ENCODE data around the gene ADAMTSL3.

GRCh38 chr15:83656943-83657528, 3.1 kb downstream of the ADAMTSL3 start:
- TF ChIP-seq ATF3 (CRISPR knock-in tag; conservative IDR thresholded peaks at IDR 0.05) (no peak), ZNF512 (CRISPR knock-in tag; IDR thresholded peaks at IDR 0.05; ENCODE audit: borderline replicate concordance) (no peak), CTCF (IDR thresholded peaks at IDR 0.05) (no peak; the same call in 1 of the 2 replicates), IRF1 (CRISPR knock-in tag; IDR thresholded peaks at IDR 0.05) (no peak), NR1H2 (CRISPR knock-in tag; IDR thresholded peaks at IDR 0.05) (no peak), ELF4 (CRISPR knock-in tag; IDR thresholded peaks at IDR 0.05; ENCODE audit: low read depth) (no peak), HMGXB4 (CRISPR knock-in tag; IDR thresholded peaks at IDR 0.05) (no peak), FOXP4 (CRISPR knock-in tag; IDR thresholded peaks at IDR 0.05) (no peak), FOXK1 (CRISPR knock-in tag; IDR thresholded peaks at IDR 0.05) (no peak), SMAD4 (CRISPR knock-in tag; IDR thresholded peaks at IDR 0.05) (no peak), SOX15 (CRISPR knock-in tag; IDR thresholded peaks at IDR 0.05) (no peak), JUN (CRISPR knock-in tag; IDR thresholded peaks at IDR 0.05) (no peak), HMGA2 (CRISPR knock-in tag; IDR thresholded peaks at IDR 0.05) (no peak)
